ENCODE results near the gene ACY1.

The ACY1 gene

GRCh38 chr3:52010431-52010830, 27.1 kb downstream of the ACY1 start:
- no peak for FAIRE-seq

GRCh38 chr3:52012699-52013098, 29.4 kb downstream of the ACY1 start:
- no peak for FAIRE-seq

- no peak for FAIRE-seq
Measured at GRCh38 chr3:52013802-52014598, 30.7 kb downstream of the ACY1 start.

GRCh38 chr3:52014613-52015012, 31.3 kb downstream of the ACY1 start:
- no peak for FAIRE-seq

GRCh38 chr3:52015438-52016228, 32.3 kb downstream of the ACY1 start:
- no peak for FAIRE-seq

- no peak for FAIRE-seq
Measured at GRCh38 chr3:52017586-52017985, 34.3 kb downstream of the ACY1 start.

GRCh38 chr3:52018319-52019000, 35.1 kb downstream of the ACY1 start:
- FAIRE-seq, result no peak

- no peak for FAIRE-seq
Measured at GRCh38 chr3:52019352-52020080, 36.2 kb downstream of the ACY1 start.

GRCh38 chr3:52020796-52021195, 37.5 kb downstream of the ACY1 start:
- FAIRE-seq, result no peak

GRCh38 chr3:52021489-52022268, 38.3 kb downstream of the ACY1 start:
- no peak for FAIRE-seq

GRCh38 chr3:52022323-52023100, 39.2 kb downstream of the ACY1 start:
- no peak for FAIRE-seq

GRCh38 chr3:52023101-52023770, 39.9 kb downstream of the ACY1 start:
- FAIRE-seq, result no peak

GRCh38 chr3:52023860-52024764, 40.8 kb downstream of the ACY1 start:
- no peak for FAIRE-seq

- FAIRE-seq, result no peak
Measured at GRCh38 chr3:52024765-52025452, 41.6 kb downstream of the ACY1 start.

- FAIRE-seq, result no peak
Measured at GRCh38 chr3:52025453-52025852, 42.1 kb downstream of the ACY1 start.

GRCh38 chr3:52026041-52026440, 42.7 kb downstream of the ACY1 start:
- no peak for FAIRE-seq

GRCh38 chr3:52028572-52028971, 45.2 kb downstream of the ACY1 start:
- no peak for FAIRE-seq

GRCh38 chr3:52029053-52029452, 45.7 kb downstream of the ACY1 start:
- FAIRE-seq, result no peak

- no peak for FAIRE-seq
Measured at GRCh38 chr3:52029535-52029934, 46.2 kb downstream of the ACY1 start.
